HT-29 (cell line): ENCODE data around the gene TSPYL4. TPM values are rescaled to one million over a fixed set of nuclear protein-coding genes. Genes with fewer than 3 reads are reported as not detected.
A peak's percentile ranks its signal among the peaks of the same experiment; 100 is the strongest.

Experiments
- DNase-seq: peaks from one replicate; pipeline ENCODE4 v3.0.0-alpha.2; 2015; ENCODE audit warnings: low spot score
- total RNA-seq: library from RNA; depleted of rRNA; stranded (reverse); fragments of >200 nt; shearing (Covaris generic); gene quantifications from 2 replicates; pipeline ENCODE4 v1.2.3, GENCODE V29; 2014

TSPYL4 gene
- total RNA-seq, 1 experiment from 2014 or later = 9.2 TPM

DNA sequence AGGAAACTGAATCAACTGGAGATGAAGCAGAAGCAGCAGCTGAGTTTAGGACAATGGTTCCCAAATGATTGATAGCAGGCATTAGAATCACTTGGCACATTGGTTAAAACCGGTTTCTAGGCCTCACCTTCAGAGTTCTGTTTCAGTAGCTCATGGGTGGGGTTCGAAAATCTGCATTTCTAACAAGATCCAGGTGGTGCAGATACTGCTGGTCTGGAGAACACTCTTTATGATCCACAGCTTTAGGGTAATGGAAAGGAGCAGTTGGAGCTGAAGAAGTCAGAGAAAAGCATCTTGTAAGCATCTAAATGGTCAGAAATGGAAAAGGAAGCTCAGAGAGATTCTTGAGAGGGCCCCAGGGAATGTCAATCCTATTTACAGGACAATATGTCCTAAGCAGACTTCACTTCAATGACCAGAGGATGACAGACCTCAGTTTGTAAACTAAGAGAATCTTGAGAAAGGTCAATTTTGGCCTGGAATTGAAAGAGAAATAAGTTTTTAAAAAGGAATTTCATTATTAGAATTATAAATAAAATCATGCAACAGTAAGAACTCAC lies 17.4 kb upstream of the TSPYL4 start:
- no peak for DNase-seq

DNA sequence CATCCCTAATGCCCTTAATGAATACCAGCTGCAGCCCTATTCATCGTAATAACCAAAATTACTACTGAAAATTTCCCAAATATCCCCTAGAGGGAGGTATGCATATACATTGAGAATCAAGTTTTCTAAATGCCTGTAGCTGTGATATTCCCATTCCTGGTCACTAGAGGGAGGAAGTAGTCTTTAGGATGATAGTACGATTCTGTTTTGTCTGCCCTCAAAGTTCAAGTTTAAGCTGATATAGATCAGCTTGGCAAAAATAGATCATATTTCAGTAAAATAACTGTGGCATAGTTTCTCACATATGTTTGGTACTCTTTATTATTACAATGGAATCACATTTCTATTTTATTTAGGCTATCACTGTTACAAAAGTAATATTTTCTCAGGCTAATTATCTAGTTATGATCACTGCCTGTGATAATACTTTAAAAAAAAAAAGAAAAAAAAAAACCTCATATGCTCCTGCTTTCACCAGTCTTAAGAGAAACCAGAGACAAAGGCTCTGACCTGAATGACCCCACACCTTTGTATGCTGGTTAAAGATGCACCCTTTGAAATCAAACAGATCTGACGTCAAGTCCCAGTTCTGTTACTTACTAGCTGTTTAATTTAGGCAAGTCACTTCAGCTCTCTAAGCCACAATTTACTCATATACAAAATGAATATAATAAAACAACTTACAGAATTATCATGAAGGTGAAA lies 14.9 kb upstream of the TSPYL4 start:
- peak; percentile 80 for DNase-seq

DNA sequence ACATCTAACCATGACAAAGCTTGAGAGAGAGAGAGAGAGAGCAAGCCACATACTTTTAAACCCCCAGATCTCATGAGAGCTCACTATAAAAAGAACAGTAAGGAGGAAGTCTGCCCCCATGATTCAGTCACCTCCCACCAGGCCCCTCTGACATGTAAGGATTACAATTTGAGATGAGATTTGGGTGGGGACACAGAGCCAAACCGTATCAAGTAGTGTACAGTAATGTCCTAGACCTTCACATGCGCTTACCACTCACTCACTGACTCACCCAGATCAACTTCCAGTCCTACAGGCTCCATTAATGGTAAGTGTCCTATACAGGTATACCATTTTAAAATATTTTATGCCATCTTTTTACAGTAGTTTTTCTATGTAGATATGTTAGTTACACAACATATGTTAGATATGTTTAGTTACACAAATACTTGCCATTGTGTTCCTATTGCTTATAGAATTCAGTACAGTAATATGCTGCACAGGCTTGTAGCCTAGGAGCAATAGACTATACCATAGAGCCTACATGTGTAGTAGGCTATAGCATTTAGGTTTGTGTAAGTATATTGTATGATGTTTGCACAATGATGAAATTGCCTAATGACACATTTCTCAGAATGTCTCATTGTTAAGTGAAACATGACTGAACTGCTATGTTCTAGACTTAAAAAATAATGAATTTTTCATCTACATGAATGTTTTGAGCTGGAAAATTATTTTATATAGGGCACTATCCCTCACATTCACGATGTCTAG lies 14.1 kb upstream of the TSPYL4 start:
- DNase-seq = no peak

GRCh38 chr6:116266803-116267202 lies 12.9 kb upstream of the TSPYL4 start:
- no peak for DNase-seq

- DNase-seq = peak; percentile 47
These were observed 11.4 kb upstream of the TSPYL4 start for GRCh38 chr6:116265041-116265829.

DNA sequence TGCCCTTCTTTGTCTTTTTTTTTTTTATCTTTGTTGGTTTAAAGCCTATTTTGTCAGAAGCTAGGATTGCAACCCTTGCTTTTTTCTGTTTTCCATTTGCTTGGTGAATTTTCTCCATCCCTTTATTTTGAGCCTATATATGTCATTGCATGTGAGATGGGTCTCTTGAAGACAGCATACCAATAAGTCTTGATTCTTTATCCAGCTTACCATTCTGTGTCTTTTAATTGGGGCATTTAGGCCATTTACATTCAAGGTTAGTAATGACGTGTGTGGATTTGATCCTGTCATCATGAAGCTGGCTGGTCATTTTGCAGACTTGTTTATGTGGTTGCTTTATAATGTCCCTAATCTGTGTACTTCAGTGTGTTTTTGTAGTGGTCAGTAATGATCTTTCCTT lies 9.5 kb upstream of the TSPYL4 start:
- no peak for DNase-seq

DNA sequence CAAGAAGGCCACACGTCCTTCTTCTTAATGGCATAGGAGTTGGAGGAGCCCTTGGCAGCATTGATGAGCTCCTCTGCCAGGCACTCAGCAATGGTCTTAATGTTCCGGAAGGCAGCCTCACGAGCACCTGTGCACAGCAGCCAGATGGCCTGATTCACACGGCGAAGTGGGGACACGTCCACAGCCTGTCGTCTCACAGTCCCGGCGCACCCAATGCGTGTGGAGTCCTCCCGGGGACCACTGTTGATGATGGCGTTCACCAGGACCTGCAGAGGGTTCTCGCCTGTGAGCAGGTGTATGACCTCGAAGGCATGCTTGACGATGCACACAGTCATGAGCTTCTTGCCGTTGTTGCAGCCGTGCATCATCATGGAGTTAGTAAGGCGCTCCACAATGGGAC lies 4.6 kb upstream of the TSPYL4 start:
- no peak for DNase-seq

DNA sequence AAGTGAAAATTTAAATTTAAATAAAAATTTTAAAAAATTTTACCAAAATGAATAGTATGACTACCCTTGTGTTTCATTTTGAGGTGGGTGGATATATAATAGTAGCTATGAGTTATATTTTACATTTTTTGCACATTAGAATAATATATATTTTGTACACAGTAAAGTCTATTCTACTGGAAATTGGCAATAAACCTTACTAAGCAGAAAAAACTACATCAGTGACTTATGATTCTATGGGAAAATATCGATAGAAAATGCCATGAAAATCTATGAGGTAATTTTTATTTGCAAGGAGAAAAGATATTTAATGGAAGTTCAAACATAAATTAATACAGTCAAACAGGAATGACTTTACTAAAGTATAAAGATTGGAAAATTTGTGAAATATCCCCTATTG lies 2.8 kb upstream of the TSPYL4 start:
- no peak for DNase-seq

DNA sequence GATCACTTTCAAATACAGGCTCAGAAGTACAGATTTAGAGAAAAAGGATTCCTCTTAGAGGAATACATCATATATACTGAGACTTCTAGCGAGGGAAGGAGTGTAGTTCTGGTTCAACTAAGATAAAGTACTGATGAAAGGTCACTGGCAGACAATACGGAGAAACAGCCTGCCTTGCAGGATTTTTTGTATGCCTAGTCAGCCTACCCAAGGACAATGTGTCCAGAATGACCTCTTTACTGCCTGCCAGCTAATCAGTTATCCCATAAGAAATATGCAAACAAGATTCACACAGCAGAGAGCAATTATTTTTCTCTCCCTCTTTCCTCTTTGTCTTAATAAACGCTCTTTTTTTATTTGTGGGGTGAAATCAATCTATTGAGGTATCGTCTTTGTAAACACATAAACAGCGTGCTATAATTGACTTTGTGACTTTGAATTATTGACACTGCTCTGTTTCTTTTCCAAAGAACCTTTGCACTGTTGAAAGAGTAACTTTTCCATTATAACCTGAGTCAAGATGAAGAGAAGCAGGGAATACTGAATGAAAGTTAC lies 1.4 kb upstream of the TSPYL4 start:
- no peak for DNase-seq

- no peak for DNase-seq
These were observed 602 bp upstream of the TSPYL4 start for GRCh38 chr6:116254297-116255056.

DNA sequence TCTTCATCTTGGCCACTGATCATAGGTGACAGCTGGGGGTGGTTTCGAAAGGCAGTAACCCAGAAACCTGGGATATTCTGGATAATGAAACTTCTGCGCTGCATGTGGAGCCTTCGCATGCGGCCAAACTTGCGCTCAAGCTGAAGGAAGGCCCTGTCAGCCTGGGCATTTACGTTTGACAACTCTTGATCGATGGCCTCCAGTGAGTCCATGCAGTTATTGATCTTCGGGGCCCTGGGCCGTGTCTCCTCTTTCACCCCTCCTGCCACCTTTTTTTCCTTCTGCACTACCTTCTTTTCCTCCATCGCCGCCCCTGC lies 729 bp downstream of the TSPYL4 start:
- DNase-seq = no peak

GRCh38 chr6:116251568-116252384 lies 2.1 kb downstream of the TSPYL4 start:
- DNase-seq = no peak

DNA sequence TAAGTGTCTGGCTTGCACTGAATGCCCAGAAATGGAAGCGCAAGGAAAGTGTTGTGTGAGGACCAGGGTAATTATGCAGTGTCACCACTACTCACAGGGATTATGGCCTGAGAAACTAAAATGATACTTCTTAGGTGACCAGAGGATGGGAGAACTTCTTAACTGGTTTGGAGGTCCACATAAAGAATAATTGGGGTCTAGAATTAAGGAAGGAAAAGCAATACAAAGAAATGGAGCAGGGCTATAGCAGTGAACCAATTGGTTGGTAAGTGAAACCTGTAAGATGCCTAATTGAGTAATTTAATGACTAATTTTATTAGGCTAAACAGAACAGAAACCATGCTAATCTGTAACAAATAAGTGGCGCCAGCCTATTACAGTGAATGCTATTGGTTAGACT lies 5.3 kb downstream of the TSPYL4 start:
- no peak for DNase-seq

GRCh38 chr6:116247285-116247684 lies 6.6 kb downstream of the TSPYL4 start:
- no peak for DNase-seq

- no peak for DNase-seq
These were observed 7.8 kb downstream of the TSPYL4 start for GRCh38 chr6:116246089-116246488.

GRCh38 chr6:116244284-116244683 lies 9.6 kb downstream of the TSPYL4 start:
- DNase-seq = no peak

GRCh38 chr6:116239856-116240255 lies 14.0 kb downstream of the TSPYL4 start:
- DNase-seq = no peak

- DNase-seq = no peak
These were observed 14.6 kb downstream of the TSPYL4 start for GRCh38 chr6:116239256-116239655.

GRCh38 chr6:116238083-116238482 lies 15.8 kb downstream of the TSPYL4 start:
- no peak for DNase-seq

DNA sequence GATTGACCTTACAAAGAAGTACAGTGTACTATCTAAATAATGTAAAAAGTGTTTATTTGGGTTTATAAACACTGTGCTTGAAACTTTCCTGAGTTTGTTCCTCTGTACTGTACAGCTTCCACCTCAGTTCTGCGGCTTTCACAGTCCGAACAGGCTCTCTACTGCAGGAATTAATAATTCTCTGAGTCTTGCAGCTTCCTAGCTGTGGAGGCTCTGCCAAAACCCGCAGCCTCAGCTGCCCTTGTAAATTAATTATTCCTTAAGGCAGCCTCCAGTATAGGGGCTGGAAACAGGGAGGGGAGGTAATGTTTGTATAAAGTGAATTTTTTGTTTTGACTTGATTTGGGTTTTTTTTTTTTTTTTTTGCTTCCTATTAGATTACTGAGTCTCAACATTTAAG lies 19.2 kb downstream of the TSPYL4 start:
- no peak for DNase-seq
